Transverse colon (tissue), 4 donors: Measurements from ENCODE around the gene JHY. TPM values are rescaled to one million over a fixed set of nuclear protein-coding genes. Genes with fewer than 3 reads are reported as not detected.

ENCODE experiments used
- DNase-seq: peaks from one replicate; pipeline ENCODE4 v3.0.0-alpha.2; 2019
- H3K27ac ChIP-seq, 4 donors: fragments of 200-600 bp; sonication (generic); 2 replicates each; pipeline ENCODE4 v1.5.1; 2016 to 2018; ENCODE audit warnings: inconsistent platforms in 4 of 4
- H3K27me3 ChIP-seq: fragments of 200-600 bp; sonication (generic); 2 replicates; pipeline ENCODE4 v1.5.1; 2017; ENCODE audit warnings: inconsistent platforms
- H3K36me3 ChIP-seq, 4 donors: fragments of 200-600 bp; sonication (generic); 2 replicates each; pipeline ENCODE4 v1.5.1; 2017 to 2019; ENCODE audit warnings: inconsistent platforms in 4 of 4
- H3K4me1 ChIP-seq, 4 donors: fragments of 200-600 bp; sonication (generic); 2 replicates each; pipeline ENCODE4 v1.5.1; 2017 to 2020; ENCODE audit warnings: inconsistent platforms in 4 of 4
- H3K4me3 ChIP-seq, 4 donors: fragments of 200-600 bp; sonication (generic); 1 replicate in 1 of 4; 2 replicates in 3 of 4; pipeline versions ENCODE4 v1.5.1 to v1.6.1; 2017 to 2019; ENCODE audit warnings: inconsistent platforms in 4 of 4
- H3K9me3 ChIP-seq, 2 donors: fragments of 200-600 bp; sonication (generic); 2 replicates each; pipeline ENCODE4 v1.5.1; 2017 to 2019; ENCODE audit warnings: inconsistent platforms in 2 of 2
- EP300 ChIP-seq: sonication (generic); formaldehyde crosslinking; IDR thresholded peaks from one replicate; pipeline ENCODE4 v1.6.1; 2017; ENCODE audit warnings: antibody characterized with exemption, low read depth
- POLR2A ChIP-seq: fragments of 450-650 bp; IDR thresholded peaks from one replicate; pipeline ENCODE4 v1.6.1; 2016; ENCODE audit warnings: antibody characterized with exemption, mild to moderate bottlenecking, moderate library complexity
- POLR2AphosphoS5 ChIP-seq, 3 donors: sonication (generic); formaldehyde crosslinking; IDR thresholded peaks; one replicate each; pipeline ENCODE4 v1.6.1; 2016; ENCODE audit warnings: antibody characterized with exemption in 3 of 3
- WGBS, 2 donors: methylation state at CpG; one replicate each; pipeline ENCODE4 v1.1.5; 2018; ENCODE audit warnings: low coverage in 1 of 2; 5-methylcytosine and 5-hydroxymethylcytosine counted together
- in situ Hi-C, 4 donors: fragments of 200-750 bp; cut with MboI; loops; one replicate each; pipeline versions ENCODE4 v1.15.0 to v1.15.1; 2017; ENCODE audit warnings: low sequenced_read_pairs in 3 of 4, low pct_ligation_motif_present in 1 of 4, low pct_unique_long_range_greater_than_20kb in 1 of 4
- intact Hi-C: fragments of 100-400 bp; cut with DNase I; formaldehyde crosslinking; loops from one replicate; pipeline ENCODE4 v1.15.1; 2023; ENCODE audit warnings: low total_unique reads
- total RNA-seq, 4 donors: library from RNA; depleted of rRNA; stranded (reverse); fragments of >200 nt; gene quantifications; one replicate each; pipeline ENCODE4 v1.1.0, GENCODE V29; 2016
- TF ChIP-seq, protein P1 (sequence below), 5 experiments: fragments of 200-600 bp in 3 of 5; fragments of 450-650 bp in 2 of 5; sonication (generic) in 3 of 5; IDR thresholded peaks; 1 replicate in 2 of 5; 2 replicates in 3 of 5; pipeline ENCODE4 v1.5.1; 2016 to 2017; ENCODE audit warnings: antibody characterized with exemption in 5 of 5, inconsistent platforms in 3 of 5, mild to moderate bottlenecking in 2 of 5, moderate library complexity in 1 of 5

Gene JHY
- total RNA-seq, 4 donors from 2014 or later, result 2.0 to 5.2 (median 4.4) TPM; not detected in 1

DNA sequence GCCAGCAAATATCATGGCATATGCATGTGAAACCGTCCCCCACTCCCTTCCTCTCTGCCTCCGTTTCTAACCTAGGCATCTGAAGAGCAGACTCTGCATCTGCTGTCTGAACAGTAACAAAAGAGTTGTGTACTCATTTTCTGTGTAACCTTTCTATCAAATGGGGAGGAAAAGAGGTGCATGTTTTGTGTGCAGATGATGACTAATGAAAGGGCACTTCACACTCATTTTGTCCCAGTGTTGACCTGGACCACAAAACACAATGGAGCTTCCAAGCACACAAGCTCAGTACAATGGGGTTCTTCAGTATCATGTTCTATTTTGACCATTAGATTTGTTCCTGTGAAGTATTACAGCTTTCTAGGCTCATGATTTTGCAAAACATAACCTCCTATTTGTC, 13.0 kb downstream of the JHY start:
- H3K27ac ChIP-seq, result no peak overlapping the region
- DNase-seq, result no peak
- intact Hi-C loops, result no loop called here
- H3K27me3 ChIP-seq, result no peaks in the 10 kb centered on the region
- no peak for TF ChIP-seq POLR2AphosphoS5 (IDR thresholded peaks at IDR 0.05)
- TF ChIP-seq, protein P1, sequence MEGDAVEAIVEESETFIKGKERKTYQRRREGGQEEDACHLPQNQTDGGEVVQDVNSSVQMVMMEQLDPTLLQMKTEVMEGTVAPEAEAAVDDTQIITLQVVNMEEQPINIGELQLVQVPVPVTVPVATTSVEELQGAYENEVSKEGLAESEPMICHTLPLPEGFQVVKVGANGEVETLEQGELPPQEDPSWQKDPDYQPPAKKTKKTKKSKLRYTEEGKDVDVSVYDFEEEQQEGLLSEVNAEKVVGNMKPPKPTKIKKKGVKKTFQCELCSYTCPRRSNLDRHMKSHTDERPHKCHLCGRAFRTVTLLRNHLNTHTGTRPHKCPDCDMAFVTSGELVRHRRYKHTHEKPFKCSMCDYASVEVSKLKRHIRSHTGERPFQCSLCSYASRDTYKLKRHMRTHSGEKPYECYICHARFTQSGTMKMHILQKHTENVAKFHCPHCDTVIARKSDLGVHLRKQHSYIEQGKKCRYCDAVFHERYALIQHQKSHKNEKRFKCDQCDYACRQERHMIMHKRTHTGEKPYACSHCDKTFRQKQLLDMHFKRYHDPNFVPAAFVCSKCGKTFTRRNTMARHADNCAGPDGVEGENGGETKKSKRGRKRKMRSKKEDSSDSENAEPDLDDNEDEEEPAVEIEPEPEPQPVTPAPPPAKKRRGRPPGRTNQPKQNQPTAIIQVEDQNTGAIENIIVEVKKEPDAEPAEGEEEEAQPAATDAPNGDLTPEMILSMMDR (IDR thresholded peaks at IDR 0.05), result no peak
- in situ Hi-C loops, result no loop called here
- H3K9me3 ChIP-seq, result no peaks in the 10 kb centered on the region
- 72 to 86% methylated on average over 2 of the region's 2 CpGs for WGBS, 2 donors
- H3K4me3 ChIP-seq, result no peak overlapping the region
- no peaks in the 10 kb centered on the region for H3K36me3 ChIP-seq
- no peaks in the 10 kb centered on the region for H3K4me1 ChIP-seq

DNA sequence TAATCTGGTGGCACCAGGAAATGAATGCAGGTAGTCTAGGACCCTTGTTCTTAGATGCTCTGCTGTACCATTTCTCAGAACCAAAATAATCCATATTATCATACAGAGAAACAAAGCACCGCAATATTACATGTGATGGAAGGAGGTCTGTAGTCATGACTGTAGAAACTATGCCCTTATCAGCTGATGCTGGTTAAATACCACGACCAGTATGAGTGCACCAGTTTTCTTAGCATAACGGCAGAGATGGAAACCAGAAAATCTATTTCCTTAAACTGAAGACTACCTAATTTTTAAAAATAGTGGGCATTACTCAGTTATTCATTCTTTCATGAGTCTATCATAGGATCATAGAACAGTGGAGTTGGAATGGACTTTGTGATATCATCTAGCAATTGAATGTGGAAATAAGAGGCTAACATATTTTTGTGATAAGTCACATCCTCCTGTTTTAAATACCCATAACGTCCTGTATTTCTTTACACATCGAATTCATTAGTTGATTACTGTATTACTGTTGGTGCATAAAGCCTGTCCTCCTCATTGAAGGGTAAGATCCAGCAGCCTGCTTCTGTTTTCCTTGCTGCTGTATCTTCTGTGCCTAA, 15.1 kb downstream of the JHY start:
- Histone ChIP-seq H3K9me3 (no peaks in the 10 kb centered on the region), H3K27ac (no peak overlapping the region), H3K27me3 (no peaks in the 10 kb centered on the region), H3K36me3 (no peaks in the 10 kb centered on the region), H3K4me1 (no peaks in the 10 kb centered on the region), H3K4me3 (no peak overlapping the region)
- no peak for DNase-seq
- intact Hi-C loops (no loop called here), in situ Hi-C loops (no loop called here)
- TF ChIP-seq EP300, result no peak
- no peak for TF ChIP-seq POLR2A
- TF ChIP-seq, protein P1 (IDR thresholded peaks at IDR 0.05), result no peak
- TF ChIP-seq POLR2AphosphoS5 (IDR thresholded peaks at IDR 0.05), result no peak
- WGBS, 2 donors, result 76 to 78% methylated on average over 4 to 5 of the region's 5 CpGs

DNA sequence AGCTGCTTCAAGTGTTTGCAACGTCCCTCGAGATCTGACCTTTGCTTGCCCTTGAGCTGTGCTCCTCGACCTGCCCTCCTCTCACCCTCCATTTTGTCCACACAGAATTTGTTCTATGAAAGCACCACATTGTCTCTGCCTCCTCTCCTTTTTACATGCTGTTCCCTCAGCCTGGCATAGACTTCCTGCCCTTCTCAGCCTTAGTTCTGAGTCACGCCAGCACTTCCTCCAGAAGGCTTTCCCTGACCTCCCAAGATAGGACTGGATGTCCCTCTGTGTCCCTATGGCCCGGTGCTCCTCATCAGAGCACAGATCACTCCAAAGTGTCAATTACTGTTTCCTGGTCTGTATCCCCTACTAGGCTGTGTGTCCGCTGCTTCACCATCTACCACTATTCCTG, 16.2 kb downstream of the JHY start:
- no peak overlapping the region for H3K27ac ChIP-seq
- TF ChIP-seq EP300 (no peak), POLR2AphosphoS5 (IDR thresholded peaks at IDR 0.05) (no peak), POLR2A (no peak)
- TF ChIP-seq, protein P1 (IDR thresholded peaks at IDR 0.05), result no peak
- in situ Hi-C loops, result no loop called here
- H3K9me3 ChIP-seq, result no peaks in the 10 kb centered on the region
- H3K4me3 ChIP-seq, result no peak overlapping the region
- no peaks in the 10 kb centered on the region for H3K27me3 ChIP-seq
- H3K4me1 ChIP-seq, result no peaks in the 10 kb centered on the region
- no peaks in the 10 kb centered on the region for H3K36me3 ChIP-seq
- no peak for DNase-seq
- intact Hi-C loops, result no loop called here
- whole genome bisulfite sequencing, 2 donors, result 69 to 71% methylated on average over 5 to 6 of the region's 6 CpGs

DNA sequence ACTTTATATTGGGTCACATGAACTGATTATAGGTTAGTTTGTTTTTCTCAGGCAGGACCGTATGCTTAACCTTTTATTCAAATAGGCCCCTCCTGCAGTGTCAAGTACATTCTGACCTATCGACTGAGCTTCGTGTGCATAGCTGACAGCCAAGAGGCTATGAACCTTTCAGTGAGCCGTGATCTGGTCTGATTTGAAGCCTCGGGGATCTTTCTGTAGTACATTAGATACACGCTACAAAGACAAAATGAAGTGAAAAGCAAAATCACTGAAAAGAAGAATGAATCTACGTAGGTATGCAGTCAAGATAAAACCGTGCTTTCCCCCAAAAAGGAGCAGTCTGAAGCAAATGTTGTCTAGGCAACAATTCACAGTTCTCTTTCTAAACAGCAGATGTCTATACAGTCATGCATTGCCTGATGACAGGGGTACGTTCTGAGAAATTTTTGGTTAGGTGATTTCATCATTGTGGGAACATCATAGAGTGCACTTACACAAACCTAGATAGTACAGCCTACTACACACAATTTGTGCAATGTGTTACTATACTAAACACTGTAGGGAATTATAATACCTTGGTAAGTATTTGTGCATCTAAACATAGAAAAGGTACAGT, 18.1 kb downstream of the JHY start:
- no peak for DNase-seq
- in situ Hi-C loops, result no loop called here
- no peaks in the 10 kb centered on the region for H3K27me3 ChIP-seq
- no peaks in the 10 kb centered on the region for H3K9me3 ChIP-seq
- WGBS, 2 donors, result 74 to 85% methylated on average over 3 to 9 of the region's 9 CpGs
- H3K4me3 ChIP-seq, result no peak overlapping the region
- H3K27ac ChIP-seq, result no peak overlapping the region
- TF ChIP-seq EP300 (no peak), POLR2AphosphoS5 (IDR thresholded peaks at IDR 0.05) (no peak), POLR2A (no peak)
- TF ChIP-seq, protein P1 (IDR thresholded peaks at IDR 0.05), result no peak
- H3K4me1 ChIP-seq, result no peaks in the 10 kb centered on the region
- H3K36me3 ChIP-seq, result no peaks in the 10 kb centered on the region
- intact Hi-C loops, result no loop called here
